Spleen (tissue), 11 donors: ENCODE data around the gene SHC4. TPM values are rescaled to one million over a fixed set of nuclear protein-coding genes. Genes with fewer than 3 reads are reported as not detected.

Experiments used
- DNase-seq: peaks from one replicate; pipeline ENCODE4 v3.0.0-alpha.2; 2020
- H3K27ac ChIP-seq, 8 donors: fragments of 200-600 bp; sonication (generic) in 7 of 8; 1 replicate in 4 of 8; 2 replicates in 4 of 8; pipeline versions ENCODE4 v1.5.0 to v1.8.0; 2016 to 2021; ENCODE audit warnings: inconsistent platforms in 4 of 8, mild to moderate bottlenecking in 4 of 8, moderate library complexity in 1 of 8
- H3K27me3 ChIP-seq, 7 donors: fragments of 200-600 bp; sonication (generic) in 6 of 7; replicated peaks in 1 of 7; 1 replicate in 4 of 7; 2 replicates in 3 of 7; pipeline versions ENCODE4 v1.5.0 to v1.8.0; 2016 to 2021; ENCODE audit warnings: inconsistent platforms in 3 of 7, mild to moderate bottlenecking in 1 of 7
- H3K36me3 ChIP-seq, 6 donors: fragments of 200-600 bp; sonication (generic) in 5 of 6; 1 replicate in 4 of 6; 2 replicates in 2 of 6; pipeline versions ENCODE4 v1.5.0 to v1.8.0; 2016 to 2021; ENCODE audit warnings: inconsistent platforms in 2 of 6
- H3K4me1 ChIP-seq, 6 donors: fragments of 200-600 bp; sonication (generic) in 5 of 6; 1 replicate in 3 of 6; 2 replicates in 3 of 6; pipeline versions ENCODE4 v1.5.0 to v1.8.0; 2016 to 2021; ENCODE audit warnings: inconsistent platforms in 3 of 6
- H3K4me3 ChIP-seq, 8 donors: fragments of 200-600 bp; sonication (generic) in 7 of 8; 1 replicate in 4 of 8; 2 replicates in 4 of 8; pipeline versions ENCODE4 v1.5.0 to v1.8.0; 2016 to 2021; ENCODE audit warnings: inconsistent platforms in 4 of 8, mild to moderate bottlenecking in 4 of 8, moderate library complexity in 2 of 8
- H3K9me3 ChIP-seq, 8 donors: fragments of 200-600 bp; sonication (generic) in 7 of 8; 1 replicate in 4 of 8; 2 replicates in 4 of 8; pipeline versions ENCODE4 v1.5.0 to v1.8.0; 2016 to 2021; ENCODE audit warnings: inconsistent platforms in 4 of 8
- POLR2A ChIP-seq, 3 donors: fragments of 450-650 bp; IDR thresholded peaks; one replicate each; pipeline ENCODE4 v1.5.1; 2017; ENCODE audit warnings: antibody characterized with exemption in 3 of 3, mild to moderate bottlenecking in 1 of 3
- POLR2AphosphoS5 ChIP-seq, 3 donors: sonication (generic); formaldehyde crosslinking; IDR thresholded peaks; one replicate each; pipeline ENCODE4 v1.5.1; 2017; ENCODE audit warnings: antibody characterized with exemption in 3 of 3
- WGBS, 5 donors: extraction: QIAGEN DNeasy Blood & Tissue Kit in 3 of 5; methylation state at CpG; one replicate each; pipeline versions ENCODE4 v1.1.5 to v1.1.7; 2013 to 2018; 5-methylcytosine and 5-hydroxymethylcytosine counted together
- intact Hi-C: fragments of 100-400 bp; cut with DNase I; formaldehyde crosslinking; loops from one replicate; pipeline ENCODE4 v1.15.0; 2023; ENCODE audit warnings: low total_unique reads
- polyA plus RNA-seq, 3 donors: library from polyadenylated mRNA; stranded (reverse); fragments of 200-250 nt; gene quantifications; one replicate each; pipeline ENCODE4 v1.2.1, GENCODE V29; 2013
- total RNA-seq, 7 donors: library from RNA; depleted of rRNA in 3 of 7; stranded (reverse); fragments of >200 nt in 3 of 7; fragmentation: NEBNext Ultra II Directional in 4 of 7; extraction: Animal tissue kit (Norgen Biotek cat#: 25700) in 4 of 7; gene quantifications; one replicate each; pipeline versions ENCODE4 v1.1.0 to v1.2.1, GENCODE V29; 2016 to 2021
- TF ChIP-seq, protein P1 (sequence below), 11 experiments: fragments of 200-600 bp in 7 of 11; fragments of 450-650 bp in 4 of 11; sonication (generic) in 4 of 11; IDR thresholded peaks in 8 of 11; conservative IDR thresholded peaks in 3 of 11; 1 replicate in 7 of 11; 2 replicates in 4 of 11; pipeline versions ENCODE4 v1.4.0 to v1.8.0; 2016 to 2021; ENCODE audit warnings: antibody characterized with exemption in 11 of 11, inconsistent platforms in 4 of 11, mild to moderate bottlenecking in 1 of 11
- donor health status: healthy with polysubstance abuse.
- donor health status: DM: no; HTN: no; CAD: no; lungs with moderate emphysema.
- donor health status: DM: no; HTN: no; CAD: no.
- donor health status: Bipolar disorder and iron deficiency.
- donor health status: healthy.
- donor health status: DM: no; HTN: no; CAD: no.
- donor health status: DM: yes; HTN: yes; CAD: no.

SHC4 gene
- total and polyA plus RNA-seq, 10 donors, result 0.20 to 0.42 (median 0.27) TPM; not detected in 5

DNA sequence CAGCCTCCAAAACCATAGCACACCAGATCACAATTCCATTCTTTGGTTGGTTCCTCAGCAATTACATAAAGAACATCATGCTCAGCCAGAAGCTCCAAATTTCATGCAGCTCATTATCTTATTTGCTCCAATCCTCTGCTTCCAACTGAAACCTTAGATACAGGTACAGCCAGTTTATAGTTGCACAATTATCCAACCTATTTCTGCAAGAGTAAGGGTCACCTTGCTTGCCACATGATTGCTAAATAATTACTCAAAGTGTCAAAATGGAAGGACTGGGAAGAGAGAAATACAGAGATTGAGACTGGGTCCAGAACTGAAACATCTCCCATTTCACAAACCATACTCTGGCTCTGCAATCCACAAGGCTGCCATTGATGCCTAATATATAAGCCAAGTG is 23.4 kb upstream of the SHC4 start:
- DNase-seq, result no peak
- Histone ChIP-seq H3K36me3 (peaks cover 0 to 34% (median 5%) of the 10 kb centered on the region in 6 donors), H3K4me3 (no peak overlapping the region), H3K27me3 (no peaks in the 10 kb centered on the region), H3K9me3 (no peaks in the 10 kb centered on the region), H3K27ac (no peak overlapping the region), H3K4me1 (no peaks in the 10 kb centered on the region)
- intact Hi-C loops, result no loop called here
- TF ChIP-seq POLR2AphosphoS5 (IDR thresholded peaks at IDR 0.05) (no peak), POLR2A (IDR thresholded peaks at IDR 0.05) (no peak)
- TF ChIP-seq, protein P1, sequence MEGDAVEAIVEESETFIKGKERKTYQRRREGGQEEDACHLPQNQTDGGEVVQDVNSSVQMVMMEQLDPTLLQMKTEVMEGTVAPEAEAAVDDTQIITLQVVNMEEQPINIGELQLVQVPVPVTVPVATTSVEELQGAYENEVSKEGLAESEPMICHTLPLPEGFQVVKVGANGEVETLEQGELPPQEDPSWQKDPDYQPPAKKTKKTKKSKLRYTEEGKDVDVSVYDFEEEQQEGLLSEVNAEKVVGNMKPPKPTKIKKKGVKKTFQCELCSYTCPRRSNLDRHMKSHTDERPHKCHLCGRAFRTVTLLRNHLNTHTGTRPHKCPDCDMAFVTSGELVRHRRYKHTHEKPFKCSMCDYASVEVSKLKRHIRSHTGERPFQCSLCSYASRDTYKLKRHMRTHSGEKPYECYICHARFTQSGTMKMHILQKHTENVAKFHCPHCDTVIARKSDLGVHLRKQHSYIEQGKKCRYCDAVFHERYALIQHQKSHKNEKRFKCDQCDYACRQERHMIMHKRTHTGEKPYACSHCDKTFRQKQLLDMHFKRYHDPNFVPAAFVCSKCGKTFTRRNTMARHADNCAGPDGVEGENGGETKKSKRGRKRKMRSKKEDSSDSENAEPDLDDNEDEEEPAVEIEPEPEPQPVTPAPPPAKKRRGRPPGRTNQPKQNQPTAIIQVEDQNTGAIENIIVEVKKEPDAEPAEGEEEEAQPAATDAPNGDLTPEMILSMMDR (IDR thresholded peaks at IDR 0.05 in 8 of 11, conservative IDR thresholded peaks at IDR 0.05 in 3 of 11), result no peak

GRCh38 chr15:48986240-48986639 is 22.5 kb upstream of the SHC4 start:
- H3K36me3 ChIP-seq, result peaks cover 0 to 25% (median 0%) of the 10 kb centered on the region in 6 donors
- no peak for DNase-seq
- TF ChIP-seq, protein P1 (IDR thresholded peaks at IDR 0.05 in 8 of 11, conservative IDR thresholded peaks at IDR 0.05 in 3 of 11), result no peak
- no peak for TF ChIP-seq POLR2AphosphoS5 (IDR thresholded peaks at IDR 0.05)
- no peak for TF ChIP-seq POLR2A (IDR thresholded peaks at IDR 0.05)
- intact Hi-C loops, result no loop called here
- H3K27me3 ChIP-seq, result no peaks in the 10 kb centered on the region
- no peak overlapping the region for H3K27ac ChIP-seq
- no peak overlapping the region for H3K4me3 ChIP-seq
- no peaks in the 10 kb centered on the region for H3K4me1 ChIP-seq
- no peaks in the 10 kb centered on the region for H3K9me3 ChIP-seq
- 82 to 89% (median 87%) methylated on average over 5 of the region's 5 CpGs for WGBS, 5 donors

DNA sequence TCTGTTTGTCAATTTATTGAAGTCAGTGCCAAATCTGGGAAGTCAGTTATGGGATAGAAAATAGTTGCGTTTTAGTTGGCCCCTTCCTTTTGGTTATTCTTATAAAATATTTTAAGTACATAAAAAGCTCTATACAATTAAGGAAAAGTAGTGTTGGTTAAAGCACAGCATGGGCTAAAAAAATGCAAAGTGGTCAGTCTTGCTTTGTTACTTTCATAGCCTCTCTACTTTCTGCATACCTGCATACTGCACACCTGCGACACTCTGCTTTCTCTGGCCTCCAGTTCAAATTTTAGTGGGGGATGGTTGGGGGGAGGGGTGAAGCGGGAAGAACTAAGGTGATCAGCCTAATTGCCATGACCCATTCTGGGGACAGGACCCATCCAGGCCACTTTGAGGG is 21.8 kb upstream of the SHC4 start:
- no peak overlapping the region for H3K27ac ChIP-seq
- H3K4me1 ChIP-seq, result no peaks in the 10 kb centered on the region
- H3K4me3 ChIP-seq, result no peak overlapping the region
- 76 to 93% (median 87%) methylated on average over 3 of the region's 3 CpGs for WGBS, 5 donors
- peaks cover 0 to 18% (median 0%) of the 10 kb centered on the region in 6 donors for H3K36me3 ChIP-seq
- no peaks in the 10 kb centered on the region for H3K9me3 ChIP-seq
- intact Hi-C loops, result no loop called here
- no peak for DNase-seq
- TF ChIP-seq POLR2A (IDR thresholded peaks at IDR 0.05) (no peak), POLR2AphosphoS5 (IDR thresholded peaks at IDR 0.05) (no peak)
- TF ChIP-seq, protein P1 (IDR thresholded peaks at IDR 0.05 in 8 of 11, conservative IDR thresholded peaks at IDR 0.05 in 3 of 11), result no peak
- no peaks in the 10 kb centered on the region for H3K27me3 ChIP-seq

- no peak for DNase-seq
- TF ChIP-seq POLR2A (IDR thresholded peaks at IDR 0.05), result no peak
- TF ChIP-seq POLR2AphosphoS5 (IDR thresholded peaks at IDR 0.05), result no peak
- TF ChIP-seq, protein P1 (IDR thresholded peaks at IDR 0.05 in 8 of 11, conservative IDR thresholded peaks at IDR 0.05 in 3 of 11), result no peak
- Histone ChIP-seq H3K4me1 (no peaks in the 10 kb centered on the region), H3K27me3 (peaks cover 0 to 5% (median 0%) of the 10 kb centered on the region in 7 donors), H3K4me3 (no peak overlapping the region), H3K9me3 (no peaks in the 10 kb centered on the region), H3K36me3 (peaks cover 0 to 11% (median 0%) of the 10 kb centered on the region in 6 donors), H3K27ac (peak overlapping the region in 2 of 8 donors; percentile 28 to 32)
- intact Hi-C loops, result no loop called here
- WGBS, 5 donors, result 72 to 86% (median 78%) methylated on average over 4 of the region's 4 CpGs
Measured at GRCh38 chr15:48984811-48985352, 21.2 kb upstream of the SHC4 start.
